LNCAP (cell line): Measurements from ENCODE around the gene ZNF268.

ENCODE experiments used
- TF ChIP-seq, protein P1 (sequence below): fragments of 450-650 bp; IDR thresholded peaks from 2 replicates; pipeline ENCODE4 v1.5.1; 2017; ENCODE audit warnings: mild to moderate bottlenecking

ZNF268 gene

DNA sequence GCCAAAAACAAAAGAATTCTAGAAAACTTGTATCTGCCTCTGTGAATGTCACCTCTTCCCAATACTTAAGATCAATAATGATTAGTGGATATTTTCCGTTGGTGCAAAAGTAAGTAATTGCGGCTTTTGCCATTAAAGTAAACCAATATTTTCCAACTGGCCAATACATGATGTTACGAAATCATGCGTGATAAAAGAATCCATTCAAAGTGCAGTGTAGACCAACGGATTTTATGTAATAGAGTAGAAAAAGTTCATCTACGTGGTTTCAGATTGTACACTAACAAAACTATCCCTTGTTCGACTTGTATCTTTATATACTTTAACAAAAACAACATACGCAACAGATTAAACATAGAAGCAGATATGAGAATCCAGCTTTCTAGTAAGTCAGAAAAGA lies 626 bp upstream of the ZNF268 start:
- TF ChIP-seq, protein P1, sequence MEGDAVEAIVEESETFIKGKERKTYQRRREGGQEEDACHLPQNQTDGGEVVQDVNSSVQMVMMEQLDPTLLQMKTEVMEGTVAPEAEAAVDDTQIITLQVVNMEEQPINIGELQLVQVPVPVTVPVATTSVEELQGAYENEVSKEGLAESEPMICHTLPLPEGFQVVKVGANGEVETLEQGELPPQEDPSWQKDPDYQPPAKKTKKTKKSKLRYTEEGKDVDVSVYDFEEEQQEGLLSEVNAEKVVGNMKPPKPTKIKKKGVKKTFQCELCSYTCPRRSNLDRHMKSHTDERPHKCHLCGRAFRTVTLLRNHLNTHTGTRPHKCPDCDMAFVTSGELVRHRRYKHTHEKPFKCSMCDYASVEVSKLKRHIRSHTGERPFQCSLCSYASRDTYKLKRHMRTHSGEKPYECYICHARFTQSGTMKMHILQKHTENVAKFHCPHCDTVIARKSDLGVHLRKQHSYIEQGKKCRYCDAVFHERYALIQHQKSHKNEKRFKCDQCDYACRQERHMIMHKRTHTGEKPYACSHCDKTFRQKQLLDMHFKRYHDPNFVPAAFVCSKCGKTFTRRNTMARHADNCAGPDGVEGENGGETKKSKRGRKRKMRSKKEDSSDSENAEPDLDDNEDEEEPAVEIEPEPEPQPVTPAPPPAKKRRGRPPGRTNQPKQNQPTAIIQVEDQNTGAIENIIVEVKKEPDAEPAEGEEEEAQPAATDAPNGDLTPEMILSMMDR: no peak

- TF ChIP-seq, protein P1: no peak
These were observed 8.9 kb downstream of the ZNF268 start for GRCh38 chr12:133190176-133190575.

- TF ChIP-seq, protein P1: no peak
These were observed 11.6 kb downstream of the ZNF268 start for GRCh38 chr12:133192847-133193246.

DNA sequence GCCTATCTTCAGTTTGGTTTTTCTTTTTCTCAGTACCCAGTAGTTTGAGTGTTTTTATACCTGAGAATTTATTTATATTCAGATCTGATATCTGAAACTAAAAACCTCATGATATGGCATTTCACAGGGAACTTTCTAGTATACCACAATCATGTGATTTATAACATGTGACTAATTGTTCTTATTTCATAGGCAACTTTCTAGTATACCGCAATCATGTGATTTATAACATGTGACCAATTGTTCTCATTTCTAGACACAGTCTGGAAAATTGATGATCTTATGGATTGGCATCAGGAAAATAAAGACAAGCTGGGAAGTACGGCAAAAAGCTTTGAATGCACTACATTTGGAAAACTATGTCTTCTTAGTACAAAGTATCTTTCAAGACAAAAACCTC lies 20.6 kb downstream of the ZNF268 start:
- TF ChIP-seq, protein P1: no peak

GRCh38 chr12:133202493-133203343 lies 21.4 kb downstream of the ZNF268 start:
- TF ChIP-seq, protein P1: no peak

DNA sequence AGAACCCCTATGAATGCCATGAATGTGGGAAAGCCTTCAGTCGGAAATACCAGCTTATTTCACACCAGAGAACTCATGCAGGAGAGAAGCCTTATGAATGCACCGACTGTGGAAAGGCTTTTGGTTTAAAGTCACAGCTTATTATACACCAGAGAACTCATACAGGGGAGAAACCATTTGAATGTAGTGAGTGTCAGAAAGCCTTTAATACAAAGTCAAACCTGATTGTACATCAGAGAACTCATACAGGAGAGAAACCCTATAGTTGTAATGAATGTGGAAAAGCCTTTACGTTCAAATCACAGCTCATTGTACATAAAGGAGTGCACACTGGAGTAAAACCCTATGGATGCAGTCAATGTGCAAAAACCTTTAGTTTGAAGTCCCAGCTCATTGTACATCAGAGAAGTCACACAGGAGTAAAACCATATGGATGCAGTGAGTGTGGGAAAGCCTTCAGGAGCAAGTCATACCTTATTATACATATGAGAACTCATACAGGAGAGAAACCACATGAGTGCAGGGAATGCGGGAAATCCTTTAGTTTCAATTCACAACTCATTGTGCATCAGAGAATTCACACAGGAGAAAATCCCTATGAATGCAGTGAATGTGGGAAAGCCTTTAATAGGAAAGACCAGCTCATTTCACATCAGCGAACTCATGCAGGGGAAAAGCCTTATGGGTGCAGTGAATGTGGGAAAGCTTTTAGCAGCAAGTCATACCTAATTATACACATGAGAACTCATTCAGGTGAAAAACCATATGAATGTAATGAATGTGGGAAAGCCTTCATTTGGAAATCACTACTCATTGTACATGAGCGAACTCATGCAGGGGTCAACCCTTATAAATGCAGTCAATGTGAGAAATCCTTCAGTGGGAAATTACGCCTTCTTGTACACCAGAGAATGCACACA lies 22.3 kb downstream of the ZNF268 start:
- TF ChIP-seq, protein P1: no peak

DNA sequence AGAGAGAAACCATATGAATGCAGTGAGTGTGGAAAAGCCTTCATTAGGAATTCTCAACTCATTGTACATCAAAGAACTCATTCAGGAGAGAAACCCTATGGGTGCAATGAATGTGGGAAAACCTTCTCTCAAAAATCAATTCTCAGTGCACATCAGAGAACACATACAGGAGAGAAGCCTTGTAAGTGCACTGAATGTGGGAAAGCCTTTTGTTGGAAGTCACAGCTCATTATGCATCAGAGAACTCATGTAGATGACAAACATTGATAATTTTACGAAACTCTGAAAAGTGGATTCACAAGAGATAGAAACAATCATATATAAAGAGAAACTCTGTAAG lies 22.9 kb downstream of the ZNF268 start:
- TF ChIP-seq, protein P1: no peak
